Central memory CD8-positive, alpha-beta T cell (primary cell): ENCODE data around the gene PRKCSH.
"Not testable (repeated sequence)": the region's sequence is repeated elsewhere in the genome, so short reads cannot be mapped to it uniquely, and the experiment has no call there.

Experiments
- ATAC-seq: fragments of 150-1000 bp; cut with Tn5 transposase; replicated peaks from 2 replicates; pipeline ENCODE4 v1.10.0; 2022; ENCODE audit warnings: mild to moderate bottlenecking, moderate FRiP score, moderate number of reproducible peaks; ENCODE audit not compliant: poor library complexity, severe bottlenecking; ENCODE audit errors: extremely low read depth
- DNase-seq, 2 donors: peaks; one replicate each; pipeline ENCODE4 v3.0.0; 2021; ENCODE audit warnings: low spot score in 2 of 2
- H3K27ac Mint-ChIP-seq: one replicate; pipeline ENCODE4 v1.8.0; 2022; ENCODE audit warnings: low read depth, mild to moderate bottlenecking, moderate library complexity, mixed read lengths
- H3K27me3 Mint-ChIP-seq: one replicate; pipeline ENCODE4 v1.8.0; 2022; ENCODE audit warnings: mixed read lengths
- H3K36me3 Mint-ChIP-seq: one replicate; pipeline ENCODE4 v1.8.0; 2022; ENCODE audit warnings: mild to moderate bottlenecking, moderate library complexity, mixed read lengths; ENCODE audit not compliant: insufficient read depth
- H3K4me1 Mint-ChIP-seq: one replicate; pipeline ENCODE4 v1.8.0; 2022; ENCODE audit warnings: mixed read lengths
- H3K4me3 Mint-ChIP-seq: one replicate; pipeline ENCODE4 v1.8.0; 2022; ENCODE audit warnings: mild to moderate bottlenecking, moderate library complexity, mixed read lengths
- H3K9me3 Mint-ChIP-seq: one replicate; pipeline ENCODE4 v1.8.0; 2022; ENCODE audit warnings: mixed read lengths

The PRKCSH gene

GRCh38 chr19:11457831-11458230, 22.4 kb downstream of the PRKCSH start:
- H3K27me3 Mint-ChIP-seq = peaks cover 25% of the 10 kb centered on the region
- no peaks in the 10 kb centered on the region for H3K4me1 Mint-ChIP-seq
- ATAC-seq (no peak), DNase-seq (no peak)
- H3K4me3 Mint-ChIP-seq = no peak overlapping the region
- H3K9me3 Mint-ChIP-seq = no peaks in the 10 kb centered on the region
- H3K36me3 Mint-ChIP-seq = peaks cover 2% of the 10 kb centered on the region
- H3K27ac Mint-ChIP-seq = no peak overlapping the region

DNA sequence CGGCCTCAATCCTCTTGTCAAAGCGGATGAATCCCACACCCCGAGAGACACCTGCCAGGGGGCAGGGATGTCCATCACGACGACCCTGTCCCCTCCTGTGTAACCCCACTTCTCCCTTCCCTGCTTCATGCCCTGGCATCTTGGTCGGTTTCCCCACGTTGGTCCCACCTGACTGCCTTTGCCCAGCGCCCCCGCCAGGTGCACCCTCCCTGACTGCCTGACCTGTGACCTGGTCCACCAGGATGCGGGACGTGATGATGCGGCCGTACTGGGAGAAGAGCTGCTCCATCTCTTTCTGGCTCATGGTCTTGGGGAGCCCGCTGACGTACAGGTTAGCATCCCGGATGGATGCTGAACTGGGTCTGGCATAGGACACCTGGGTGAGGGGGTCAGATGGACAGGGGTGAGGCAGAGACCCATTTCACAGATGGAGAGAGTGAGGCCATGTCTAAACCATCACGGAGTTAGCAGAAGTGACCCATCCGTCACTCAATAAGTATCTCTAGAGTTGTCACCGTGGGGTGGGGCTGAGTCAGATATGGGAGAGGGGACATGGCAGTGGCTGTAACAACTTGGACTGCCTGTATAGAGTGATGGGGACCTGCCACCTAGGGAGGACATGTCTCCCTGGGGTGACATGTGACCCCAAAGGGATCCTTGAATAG, 22.9 kb downstream of the PRKCSH start:
- Mint-ChIP-seq H3K36me3 (peaks cover 2% of the 10 kb centered on the region), H3K27ac (no peak overlapping the region), H3K4me3 (no peak overlapping the region), H3K27me3 (peaks cover 25% of the 10 kb centered on the region), H3K9me3 (no peaks in the 10 kb centered on the region), H3K4me1 (no peaks in the 10 kb centered on the region)
- ATAC-seq = no peak
- DNase-seq = no peak

DNA sequence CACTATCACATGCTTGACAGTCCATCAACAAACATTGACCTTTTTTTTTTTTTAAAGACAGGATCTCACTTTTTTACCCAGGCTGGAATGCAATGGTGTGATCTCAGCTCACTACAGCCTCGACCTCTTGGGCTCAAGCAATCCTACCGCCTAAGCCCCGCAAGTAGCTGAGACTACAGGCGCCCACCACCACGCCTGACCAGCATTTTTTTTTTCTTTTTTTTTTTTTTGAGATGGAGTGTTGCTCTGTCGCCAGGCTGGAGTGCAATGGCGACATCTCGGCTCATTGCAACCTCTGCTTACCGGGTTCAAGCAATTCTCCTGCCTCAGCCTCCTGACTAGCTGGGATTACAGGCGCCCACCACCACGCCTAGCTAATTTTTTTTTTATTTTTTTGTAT, 23.5 kb downstream of the PRKCSH start:
- not testable (repeated sequence) for H3K9me3 Mint-ChIP-seq, H3K4me1 Mint-ChIP-seq, H3K36me3 Mint-ChIP-seq, H3K27ac Mint-ChIP-seq, ATAC-seq, H3K4me3 Mint-ChIP-seq, DNase-seq
- peaks cover 25% of the 10 kb centered on the region for H3K27me3 Mint-ChIP-seq

- no peak for DNase-seq
- no peak overlapping the region for H3K4me3 Mint-ChIP-seq
- peaks cover 2% of the 10 kb centered on the region for H3K36me3 Mint-ChIP-seq
- peaks cover 25% of the 10 kb centered on the region for H3K27me3 Mint-ChIP-seq
- H3K27ac Mint-ChIP-seq = no peak overlapping the region
- H3K4me1 Mint-ChIP-seq = no peaks in the 10 kb centered on the region
- H3K9me3 Mint-ChIP-seq = no peaks in the 10 kb centered on the region
- ATAC-seq = no peak
Measured at GRCh38 chr19:11460207-11460606, 24.8 kb downstream of the PRKCSH start.

GRCh38 chr19:11461453-11461852, 26.0 kb downstream of the PRKCSH start:
- ATAC-seq (no peak), DNase-seq (no peak)
- Mint-ChIP-seq H3K4me3 (no peak overlapping the region), H3K9me3 (no peaks in the 10 kb centered on the region), H3K27me3 (peaks cover 25% of the 10 kb centered on the region), H3K4me1 (no peaks in the 10 kb centered on the region), H3K36me3 (peaks cover 4% of the 10 kb centered on the region), H3K27ac (no peak overlapping the region)

DNA sequence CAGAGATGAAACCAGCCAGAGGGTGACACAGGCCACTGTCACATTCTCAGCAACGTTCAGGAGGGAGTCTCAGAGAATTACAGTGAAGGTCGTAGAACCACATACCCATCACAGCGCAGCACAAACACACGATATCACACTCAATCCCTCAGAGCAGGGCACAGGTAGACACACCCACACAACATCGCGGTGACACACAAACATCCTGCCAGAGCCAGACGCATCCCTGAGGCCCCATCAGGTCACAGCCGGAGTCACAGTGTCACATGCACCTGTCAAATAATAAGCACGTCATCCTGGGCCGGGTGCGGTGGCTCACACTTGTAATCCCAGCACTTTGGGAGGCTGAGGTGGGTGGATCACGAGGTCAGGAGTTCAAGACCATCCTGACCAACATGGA, 28.0 kb downstream of the PRKCSH start:
- H3K4me1 Mint-ChIP-seq = no peaks in the 10 kb centered on the region
- no peak for DNase-seq
- peak; percentile 60 for ATAC-seq
- H3K27ac Mint-ChIP-seq = no peak overlapping the region
- peaks cover 20% of the 10 kb centered on the region for H3K27me3 Mint-ChIP-seq
- H3K36me3 Mint-ChIP-seq = peaks cover 2% of the 10 kb centered on the region
- H3K9me3 Mint-ChIP-seq = no peaks in the 10 kb centered on the region
- no peak overlapping the region for H3K4me3 Mint-ChIP-seq

DNA sequence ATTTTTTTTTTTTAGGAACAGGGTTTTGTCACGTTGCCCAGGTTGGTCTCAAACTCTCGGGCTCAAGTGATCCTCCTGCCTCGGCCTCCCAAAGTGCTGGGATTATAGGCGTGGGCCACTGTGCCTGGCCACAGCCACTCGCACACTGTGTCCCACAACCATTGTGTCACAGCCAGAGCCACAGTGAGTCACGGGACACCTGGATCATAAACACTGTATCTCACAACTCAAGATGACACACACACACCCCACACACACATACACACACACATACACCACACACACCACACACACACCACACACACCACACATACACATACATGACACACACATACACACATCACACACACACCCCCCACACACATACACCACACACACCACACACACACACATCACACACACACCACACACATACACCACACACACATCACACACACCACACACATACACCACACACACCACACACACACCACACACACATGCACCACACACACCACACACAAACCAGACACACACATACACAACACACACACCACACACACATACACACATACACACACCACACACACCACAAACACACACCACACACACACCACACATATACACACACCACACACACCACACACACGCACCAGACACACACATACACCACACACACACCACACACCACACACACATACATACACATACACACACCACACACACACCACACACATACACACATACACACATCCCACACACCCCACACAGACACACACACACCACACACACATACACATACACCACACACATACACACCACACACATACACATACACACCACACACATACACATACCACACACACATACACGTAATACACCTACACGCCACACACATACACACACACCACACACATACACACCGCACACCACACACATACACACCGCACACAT, 29.2 kb downstream of the PRKCSH start:
- no peak for ATAC-seq

DNA sequence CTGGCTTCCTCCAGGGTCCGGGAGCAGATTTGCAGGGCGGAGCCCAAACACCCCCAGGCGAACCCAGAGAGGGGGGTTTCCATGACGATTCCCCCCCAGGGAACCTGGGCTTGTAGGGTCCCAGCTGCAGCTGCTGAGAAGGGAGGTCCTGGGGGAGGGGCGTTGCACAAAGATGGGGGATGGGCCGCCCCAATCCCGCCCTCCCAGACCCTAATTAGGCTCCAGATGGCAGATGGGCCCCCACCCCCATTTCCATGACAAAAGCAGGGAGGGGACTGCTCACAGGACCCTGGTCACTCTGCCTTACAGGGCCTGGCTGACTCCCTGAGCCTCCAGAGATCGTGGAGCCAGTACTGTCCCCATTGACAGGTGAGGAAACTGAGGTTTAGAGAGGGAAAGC, 30.2 kb downstream of the PRKCSH start:
- Mint-ChIP-seq H3K27ac (no peak overlapping the region), H3K27me3 (peaks cover 4% of the 10 kb centered on the region), H3K9me3 (no peaks in the 10 kb centered on the region), H3K36me3 (peaks cover 2% of the 10 kb centered on the region), H3K4me3 (no peak overlapping the region), H3K4me1 (no peaks in the 10 kb centered on the region)
- ATAC-seq = no peak
- no peak for DNase-seq

More for the DNA sequence above, 29.2 kb downstream of the PRKCSH start:
- peaks cover 2% of the 10 kb centered on the region for H3K36me3 Mint-ChIP-seq
- no peak overlapping the region for H3K27ac Mint-ChIP-seq
- no peak for DNase-seq
- H3K4me1 Mint-ChIP-seq = no peaks in the 10 kb centered on the region
- no peaks in the 10 kb centered on the region for H3K9me3 Mint-ChIP-seq
- H3K4me3 Mint-ChIP-seq = no peak overlapping the region
- peaks cover 14% of the 10 kb centered on the region for H3K27me3 Mint-ChIP-seq

GRCh38 chr19:11468266-11468845, 32.9 kb downstream of the PRKCSH start:
- H3K27me3 Mint-ChIP-seq = peaks cover 11% of the 10 kb centered on the region
- not testable (repeated sequence) for ATAC-seq, H3K4me1 Mint-ChIP-seq

GRCh38 chr19:11473725-11474124, 38.3 kb downstream of the PRKCSH start:
- no peak for ATAC-seq
- H3K9me3 Mint-ChIP-seq = no peaks in the 10 kb centered on the region
- peaks cover 14% of the 10 kb centered on the region for H3K27me3 Mint-ChIP-seq
- no peaks in the 10 kb centered on the region for H3K36me3 Mint-ChIP-seq
- no peak overlapping the region for H3K4me3 Mint-ChIP-seq
- no peak overlapping the region for H3K27ac Mint-ChIP-seq
- no peaks in the 10 kb centered on the region for H3K4me1 Mint-ChIP-seq
- no peak for DNase-seq

More at GRCh38 chr19:11468266-11468845, 32.9 kb downstream of the PRKCSH start:
- H3K36me3 Mint-ChIP-seq, H3K27ac Mint-ChIP-seq, H3K9me3 Mint-ChIP-seq, H3K4me3 Mint-ChIP-seq, DNase-seq: not testable (repeated sequence)

GRCh38 chr19:11475343-11475742, 39.9 kb downstream of the PRKCSH start:
- H3K9me3 Mint-ChIP-seq, H3K4me3 Mint-ChIP-seq, H3K36me3 Mint-ChIP-seq, H3K27ac Mint-ChIP-seq, ATAC-seq, H3K4me1 Mint-ChIP-seq, DNase-seq: not testable (repeated sequence)
- peaks cover 22% of the 10 kb centered on the region for H3K27me3 Mint-ChIP-seq

DNA sequence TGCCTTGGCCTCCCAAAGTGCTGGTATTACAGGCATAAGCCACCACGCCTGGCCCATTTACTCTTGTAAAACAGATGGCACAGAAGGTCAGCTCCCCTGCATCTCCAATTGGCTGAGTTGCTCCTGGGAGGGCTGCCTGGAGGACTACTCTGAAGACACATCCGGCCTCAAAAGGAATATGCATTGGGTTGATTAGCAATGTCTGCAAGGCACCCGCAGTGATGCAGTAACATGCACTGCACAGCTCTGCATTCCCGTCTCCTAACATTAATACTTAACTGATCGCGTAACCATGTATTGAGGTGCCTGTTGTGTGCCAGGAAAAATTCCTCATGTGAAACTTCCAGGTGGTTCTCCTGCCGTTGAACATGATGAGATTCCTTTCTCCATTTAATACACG, 40.4 kb downstream of the PRKCSH start:
- Mint-ChIP-seq H3K4me1 (no peaks in the 10 kb centered on the region), H3K27me3 (peaks cover 22% of the 10 kb centered on the region), H3K4me3 (no peak overlapping the region), H3K36me3 (no peaks in the 10 kb centered on the region), H3K9me3 (no peaks in the 10 kb centered on the region), H3K27ac (no peak overlapping the region)
- no peak for ATAC-seq
- no peak for DNase-seq
